GM18511 (cell line): ENCODE data around the gene PI4KA.

ENCODE experiments used
- ATAC-seq: cut with Tn5 transposase; IDR thresholded peaks from one replicate; pipeline ENCODE4 v1.9.1; 2021; ENCODE audit warnings: mild to moderate bottlenecking, moderate library complexity; ENCODE audit not compliant: unreplicated experiment

The PI4KA gene

GRCh38 chr22:20794650-20795413, 63.8 kb downstream of the PI4KA start:
- no peak for ATAC-seq

DNA sequence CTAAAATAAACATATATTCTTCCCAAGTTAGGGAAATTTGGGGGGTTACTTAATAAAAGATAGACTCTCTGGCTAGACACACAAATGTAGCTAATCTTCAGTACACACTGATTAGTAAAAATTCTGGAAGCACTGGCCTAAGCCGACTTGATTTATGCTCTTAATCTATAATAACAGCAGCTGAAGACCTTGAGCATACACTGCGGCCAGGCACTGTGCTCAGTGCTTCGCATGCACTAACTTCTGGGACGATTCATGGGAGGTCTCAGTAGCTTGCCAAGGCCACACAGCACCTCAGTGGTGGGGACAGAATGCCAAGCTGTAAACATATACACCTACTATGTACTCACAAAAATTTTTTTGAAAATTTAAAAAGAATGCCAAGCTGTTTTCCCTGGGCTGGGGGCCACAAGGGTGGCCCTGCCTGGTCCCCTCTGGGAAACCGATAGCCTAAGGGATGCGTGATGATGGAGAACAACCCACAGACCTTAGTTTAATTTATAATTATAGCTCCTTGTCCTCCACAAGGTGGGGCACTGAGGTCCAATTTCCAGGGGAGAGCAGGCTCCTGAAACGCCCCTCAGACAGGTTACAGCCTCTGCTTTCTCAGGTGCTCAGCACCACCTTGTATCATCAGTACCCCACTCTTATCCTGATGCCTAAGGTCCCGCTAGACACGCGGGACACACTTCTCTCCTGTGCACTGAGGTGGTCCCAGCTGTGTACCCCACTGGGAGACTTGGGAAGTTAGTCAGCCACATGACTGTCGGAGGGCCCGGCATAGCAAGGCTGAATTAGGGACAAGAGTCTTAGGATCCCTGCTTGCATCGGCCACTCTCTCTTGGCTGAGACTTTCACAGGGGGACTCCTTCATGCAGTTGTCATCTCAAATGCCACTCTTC, 64.6 kb downstream of the PI4KA start:
- no peak for ATAC-seq

DNA sequence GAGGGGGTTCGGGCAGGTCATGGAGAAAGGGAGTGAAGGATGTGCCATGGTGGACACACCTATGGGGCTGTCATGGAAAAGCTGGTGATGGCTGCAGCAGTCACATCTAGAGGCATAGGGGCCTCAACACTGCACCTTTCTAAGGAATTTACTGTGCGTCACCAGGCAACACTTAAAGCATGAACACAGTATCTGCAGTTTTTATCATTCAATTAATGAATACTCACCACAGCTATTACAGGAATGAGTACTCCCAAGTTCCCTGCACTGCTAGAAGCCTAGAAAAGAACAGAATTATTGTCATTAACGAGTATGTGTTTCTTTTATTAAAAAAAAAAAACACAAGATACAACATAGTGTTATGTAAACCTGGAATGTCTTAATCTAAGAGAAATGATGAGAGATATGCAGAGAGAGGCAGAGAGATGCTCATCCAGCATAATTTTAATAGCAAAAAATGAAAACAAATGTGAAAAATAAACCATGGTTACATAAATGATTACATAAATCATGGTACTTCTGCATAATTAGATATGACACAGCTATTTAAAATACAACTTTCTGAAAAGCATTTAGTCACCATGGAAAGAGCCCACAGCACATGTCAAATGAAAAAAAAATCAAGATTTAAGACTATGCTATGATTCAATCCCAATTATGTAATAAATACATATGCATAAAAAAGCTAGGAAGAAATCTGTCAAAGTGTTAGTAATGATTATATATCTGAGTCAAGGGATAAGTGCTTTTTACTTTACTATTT, 65.5 kb downstream of the PI4KA start:
- ATAC-seq = no peak

DNA sequence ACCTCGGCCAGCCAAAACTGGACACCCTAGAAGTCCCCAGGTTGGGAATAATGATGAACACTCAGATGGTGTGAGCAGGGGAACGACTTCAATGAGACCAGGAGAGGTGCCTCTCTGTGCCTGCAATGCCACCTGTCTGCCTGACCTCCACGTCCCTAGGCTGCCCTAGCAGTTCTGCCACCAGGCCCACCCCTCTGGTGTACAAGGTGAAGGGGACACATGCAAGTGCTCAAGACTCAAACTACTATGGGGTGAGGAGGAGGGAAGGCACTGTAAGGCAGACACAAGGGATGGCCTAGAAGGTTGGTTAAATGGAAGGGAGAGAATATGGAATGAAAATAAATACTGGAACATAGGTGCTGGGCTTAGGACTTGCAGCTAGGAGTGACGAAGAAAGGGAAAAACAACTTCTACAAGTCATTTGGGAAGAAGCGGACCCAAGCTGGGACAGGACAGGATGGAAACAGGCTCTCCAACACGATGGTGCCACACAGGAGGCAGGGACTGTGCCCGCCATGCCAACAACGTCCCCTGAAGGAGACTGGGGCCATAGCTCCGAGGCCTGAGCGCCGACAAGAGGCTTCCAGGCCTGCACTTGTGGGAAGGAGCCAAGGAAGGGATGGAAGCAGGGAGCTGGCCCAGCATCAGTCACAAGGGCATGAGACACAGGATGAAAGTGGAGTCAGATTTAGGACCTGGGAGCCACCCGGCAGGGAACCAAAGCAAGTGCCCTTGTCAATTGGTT, 66.2 kb downstream of the PI4KA start:
- no peak for ATAC-seq

GRCh38 chr22:20788627-20789344, 69.8 kb downstream of the PI4KA start:
- no peak for ATAC-seq

- no peak for ATAC-seq
These were observed 70.6 kb downstream of the PI4KA start for GRCh38 chr22:20787746-20788626.

DNA sequence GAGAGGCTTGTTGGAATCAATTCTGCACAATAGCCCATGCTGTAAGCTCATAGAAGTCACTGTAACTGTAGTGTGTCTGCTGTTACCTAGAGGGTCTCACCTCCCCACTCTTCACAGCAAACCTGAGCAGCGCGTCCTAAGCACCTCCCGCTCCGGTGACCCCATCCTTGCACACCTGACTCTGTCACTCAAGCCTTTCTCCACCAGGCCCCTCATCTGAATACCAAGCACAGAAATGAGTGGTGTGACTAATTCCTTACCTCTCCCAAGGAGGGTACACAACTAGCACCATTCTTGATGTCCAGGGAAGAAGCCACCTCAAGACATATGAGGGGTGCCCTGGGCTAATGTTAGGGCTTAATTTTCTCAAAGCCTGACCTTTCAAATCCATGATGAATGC, 71.4 kb downstream of the PI4KA start:
- ATAC-seq = no peak

DNA sequence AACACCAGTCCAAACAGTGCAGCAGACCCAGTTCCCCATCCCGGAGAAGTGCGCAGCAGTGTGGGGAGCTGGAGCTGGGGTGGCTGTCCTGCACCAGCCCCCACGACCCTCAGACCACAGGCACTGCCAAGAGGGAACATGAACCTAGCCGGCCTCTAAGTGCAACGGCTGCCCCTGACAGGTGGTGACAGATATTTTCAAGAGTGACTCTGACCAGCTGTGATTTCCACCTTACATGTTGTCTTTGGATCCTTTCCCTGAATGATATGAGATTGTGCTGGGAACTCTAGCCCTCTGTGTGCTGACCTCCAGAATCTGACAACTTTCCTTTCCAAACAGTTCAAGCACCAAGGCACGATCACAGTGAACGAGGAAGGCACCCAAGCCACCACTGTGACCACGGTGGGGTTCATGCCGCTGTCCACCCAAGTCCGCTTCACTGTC, 72.1 kb downstream of the PI4KA start:
- no peak for ATAC-seq

GRCh38 chr22:20786048-20786447, 72.6 kb downstream of the PI4KA start:
- ATAC-seq = no peak

- ATAC-seq = no peak
These were observed 73.2 kb downstream of the PI4KA start for GRCh38 chr22:20785415-20785814.

DNA sequence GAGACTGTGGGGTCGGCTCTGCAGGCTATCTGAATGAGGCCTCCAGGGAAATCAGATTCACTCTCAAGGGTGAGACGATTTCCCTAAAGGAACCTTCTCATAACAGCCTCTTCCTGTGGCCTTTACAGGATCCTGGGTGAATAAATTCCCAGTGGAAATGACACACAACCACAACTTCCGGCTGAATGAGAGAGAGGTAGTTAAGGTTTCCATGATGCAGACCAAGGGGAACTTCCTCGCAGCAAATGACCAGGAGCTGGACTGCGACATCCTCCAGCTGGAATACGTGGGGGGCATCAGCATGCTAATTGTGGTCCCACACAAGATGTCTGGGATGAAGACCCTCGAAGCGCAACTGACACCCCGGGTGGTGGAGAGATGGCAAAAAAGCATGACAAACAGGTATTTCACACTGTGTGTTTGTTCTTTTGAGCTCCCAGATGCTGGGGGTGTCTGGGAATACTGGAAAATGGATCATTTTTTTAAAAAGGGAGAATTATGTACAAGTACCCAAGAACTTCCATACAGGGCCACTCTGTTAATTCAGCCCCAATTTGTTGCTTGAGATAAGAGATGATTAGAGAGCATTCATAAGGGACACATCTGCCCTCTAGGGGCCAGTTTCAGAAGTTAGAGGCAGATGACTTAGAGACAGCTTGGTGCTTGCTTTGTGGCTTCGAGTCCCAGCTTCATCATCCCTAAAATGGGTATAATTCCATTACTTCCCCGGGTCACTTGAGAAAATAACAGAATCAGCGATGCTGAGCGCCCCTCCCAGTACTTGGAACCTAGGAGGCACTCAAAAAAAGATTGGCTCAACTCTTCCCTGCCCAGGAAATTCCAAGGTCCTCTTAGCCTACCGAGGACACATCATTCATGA, 74.5 kb downstream of the PI4KA start:
- ATAC-seq = no peak

- ATAC-seq = no peak
These were observed 75.3 kb downstream of the PI4KA start for GRCh38 chr22:20783300-20783673.

DNA sequence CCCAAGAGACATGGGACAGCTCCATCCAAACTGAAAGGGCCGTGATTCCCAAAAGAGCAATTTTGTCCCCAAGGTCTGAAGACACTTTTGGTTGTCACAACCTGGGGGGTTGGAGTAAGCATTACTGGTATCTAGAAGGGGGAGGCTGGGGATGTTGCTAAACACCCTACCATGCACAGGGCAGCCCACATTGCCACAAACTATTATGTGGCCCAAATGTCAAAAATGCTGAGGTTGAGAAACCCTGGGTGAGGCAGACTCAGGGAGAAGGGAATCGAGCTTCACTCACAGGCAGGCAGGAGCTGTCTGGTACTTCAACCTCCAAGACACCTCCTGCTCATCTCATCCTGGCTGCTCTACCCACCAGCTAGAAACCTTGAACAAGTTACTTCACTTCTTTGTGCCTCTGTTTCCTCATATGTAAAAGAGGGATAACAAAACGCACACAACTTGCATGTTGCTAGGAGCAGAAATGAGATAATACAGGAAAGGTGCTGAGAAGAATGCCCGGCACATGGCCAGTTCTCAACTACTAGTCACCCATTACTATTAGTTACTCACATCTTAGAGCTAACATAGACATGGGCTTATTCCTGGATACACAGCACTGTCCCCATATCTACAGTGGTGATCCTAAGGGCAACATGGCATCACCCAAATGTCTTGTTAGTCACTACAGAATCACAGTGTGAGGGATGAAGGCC, 75.9 kb downstream of the PI4KA start:
- no peak for ATAC-seq

DNA sequence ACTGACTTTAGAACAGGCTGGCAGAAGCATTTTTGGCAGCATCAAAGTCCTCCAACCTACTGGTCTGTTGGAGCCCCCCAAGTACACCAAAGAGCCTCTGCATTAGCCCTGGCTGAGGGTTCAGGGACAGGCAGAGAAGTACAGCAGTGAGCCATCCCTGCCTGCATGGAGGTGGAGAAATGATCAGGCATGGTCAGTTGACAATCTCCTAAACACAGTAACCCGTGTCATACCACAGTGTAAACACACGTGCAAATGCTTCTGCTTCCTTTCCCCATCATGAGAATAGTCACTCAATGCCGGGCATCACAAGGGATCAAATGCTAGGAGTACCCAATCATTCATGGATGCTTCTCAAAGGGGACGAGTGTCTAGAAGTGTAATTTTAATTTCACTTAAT, 76.5 kb downstream of the PI4KA start:
- ATAC-seq = no peak

DNA sequence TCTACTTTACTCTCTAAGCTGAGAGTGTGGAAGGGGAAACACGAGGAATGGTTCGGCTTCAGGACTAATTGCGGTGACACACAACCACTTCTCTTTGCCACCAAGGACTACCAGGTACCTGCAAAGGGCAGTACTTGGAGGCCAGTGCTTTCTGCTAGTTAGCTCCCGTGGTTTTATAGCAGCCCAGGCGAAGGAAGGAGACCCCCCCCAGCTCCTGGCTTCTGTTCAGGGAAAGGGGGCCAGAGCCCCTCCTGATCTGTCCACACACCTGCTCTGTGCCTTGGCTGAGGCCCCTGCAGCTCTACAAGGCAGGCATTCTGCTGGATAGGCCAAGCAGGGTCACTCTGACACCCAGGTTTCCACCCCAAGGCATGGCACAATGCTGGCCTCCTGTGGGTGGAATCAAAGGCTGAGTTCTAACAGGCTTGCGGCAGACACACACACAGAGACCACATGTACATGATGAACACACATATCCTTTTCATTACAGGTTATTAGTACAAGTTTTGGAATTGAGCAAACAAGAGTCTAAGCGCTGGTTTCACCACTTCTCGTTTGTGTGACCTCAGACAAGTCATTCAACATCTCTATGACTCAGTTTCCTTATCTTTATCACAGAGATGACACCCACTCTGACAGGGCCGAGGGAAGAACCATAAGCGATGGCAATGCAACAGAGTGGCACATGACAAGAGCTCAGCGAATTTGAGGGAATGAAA, 77.2 kb downstream of the PI4KA start:
- ATAC-seq = no peak

- no peak for ATAC-seq
These were observed 78.8 kb downstream of the PI4KA start for GRCh38 chr22:20779818-20780158.
